Esophagus squamous epithelium (tissue), 4 donors: ENCODE measurements around the gene TDRD10.

ENCODE experiments used
- CTCF ChIP-seq, 6 experiments: fragments of 450-650 bp in 4 of 6; fragments of 200-600 bp in 2 of 6; sonication (generic) in 2 of 6; IDR thresholded peaks; one replicate each; pipeline ENCODE4 v1.5.1; 2016 to 2019; ENCODE audit warnings: antibody characterized with exemption in 6 of 6, mild to moderate bottlenecking in 4 of 6, moderate library complexity in 4 of 6
- POLR2A ChIP-seq, 4 donors: fragments of 450-650 bp; IDR thresholded peaks; one replicate each; pipeline ENCODE4 v1.6.1; 2017; ENCODE audit warnings: antibody characterized with exemption in 4 of 4, mild to moderate bottlenecking in 4 of 4, moderate library complexity in 3 of 4

- TF ChIP-seq CTCF (IDR thresholded peaks at IDR 0.05), result no peak
- no peak for TF ChIP-seq POLR2A (IDR thresholded peaks at IDR 0.05)
These were observed 711 bp downstream of the TDRD10 start for GRCh38 chr1:154502744-154503115.
